Natural killer cell (primary cell): Measurements from ENCODE around the gene KRT36. TPM values are rescaled to one million over a fixed set of nuclear protein-coding genes. Genes with fewer than 3 reads are reported as not detected.

Experiments
- ATAC-seq, 3 donors: fragments of 150-1000 bp in 2 of 3; fragments of 200-7000 bp in 1 of 3; cut with Tn5 transposase; 1 replicate in 1 of 3; 2 replicates in 2 of 3; pipeline ENCODE4 v1.10.0; 2021; ENCODE audit warnings: mild to moderate bottlenecking in 2 of 3, moderate library complexity in 2 of 3
- DNase-seq, 2 donors: peaks; one replicate each; pipeline versions ENCODE4 v3.0.0 to v3.0.0-alpha.2; 2013 to 2021; ENCODE audit warnings: mixed read lengths in 1 of 2
- H3K27ac ChIP-seq: one replicate; pipeline ENCODE4 v1.5.1; 2013; ENCODE audit warnings: mild to moderate bottlenecking, low read length
- H3K27me3 ChIP-seq: one replicate; pipeline ENCODE4 v1.6.1; 2013; ENCODE audit warnings: low read length; ENCODE audit not compliant: control insufficient read depth, insufficient read depth
- H3K36me3 ChIP-seq: one replicate; pipeline ENCODE4 v1.6.1; 2013; ENCODE audit warnings: low read length; ENCODE audit not compliant: control insufficient read depth, insufficient read depth
- H3K4me1 ChIP-seq: one replicate; pipeline ENCODE4 v1.6.1; 2013; ENCODE audit warnings: low read length; ENCODE audit not compliant: control insufficient read depth, insufficient read depth
- H3K4me3 ChIP-seq: one replicate; pipeline ENCODE4 v1.5.1; 2013; ENCODE audit warnings: low read length
- H3K9me3 ChIP-seq: one replicate; pipeline ENCODE4 v1.6.1; 2013; ENCODE audit warnings: low read length; ENCODE audit not compliant: control insufficient read depth, insufficient read depth
- H3K27ac Mint-ChIP-seq, 2 donors: one replicate each; pipeline ENCODE4 v1.8.0; 2022; ENCODE audit warnings: mild to moderate bottlenecking in 2 of 2, mixed read lengths in 2 of 2, moderate library complexity in 1 of 2
- H3K27me3 Mint-ChIP-seq, 2 donors: one replicate each; pipeline ENCODE4 v1.8.0; 2022; ENCODE audit warnings: low read depth in 2 of 2, mixed read lengths in 2 of 2
- H3K36me3 Mint-ChIP-seq: one replicate; pipeline ENCODE4 v1.8.0; 2022; ENCODE audit warnings: mixed read lengths
- H3K4me1 Mint-ChIP-seq, 2 donors: one replicate each; pipeline ENCODE4 v1.8.0; 2022; ENCODE audit warnings: mixed read lengths in 2 of 2
- H3K4me3 Mint-ChIP-seq: one replicate; pipeline ENCODE4 v1.8.0; 2022; ENCODE audit warnings: mild to moderate bottlenecking, moderate library complexity, mixed read lengths
- H3K9me3 Mint-ChIP-seq, 2 donors: one replicate each; pipeline ENCODE4 v1.8.0; 2022; ENCODE audit warnings: mixed read lengths in 2 of 2
- CTCF ChIP-seq: fragments of 200-600 bp; IDR thresholded peaks from one replicate; pipeline ENCODE4 v1.8.0; 2022; ENCODE audit warnings: antibody characterized with exemption
- WGBS: methylation state at CpG from one replicate; pipeline ENCODE4 v1.1.7; 2013; ENCODE audit warnings: missing lambda C conversion rate; ENCODE audit not compliant: insufficient coverage; 5-methylcytosine and 5-hydroxymethylcytosine counted together
- intact Hi-C: fragments of 100-400 bp; cut with micrococcal nuclease; formaldehyde crosslinking; loops from one replicate; pipeline ENCODE4 v1.14.2; 2022
- total RNA-seq, 4 donors: library from RNA; stranded (reverse); fragments of 120-200 nt in 1 of 4; gene quantifications; one replicate each; pipeline versions ENCODE4 v1.2.3 to v1.2.4, GENCODE V29; 2013 to 2022

KRT36 gene
- total RNA-seq, 3 donors from 2014 or later (not counting 1 experiment from before 2014, with no cell fraction given): not detected

DNA sequence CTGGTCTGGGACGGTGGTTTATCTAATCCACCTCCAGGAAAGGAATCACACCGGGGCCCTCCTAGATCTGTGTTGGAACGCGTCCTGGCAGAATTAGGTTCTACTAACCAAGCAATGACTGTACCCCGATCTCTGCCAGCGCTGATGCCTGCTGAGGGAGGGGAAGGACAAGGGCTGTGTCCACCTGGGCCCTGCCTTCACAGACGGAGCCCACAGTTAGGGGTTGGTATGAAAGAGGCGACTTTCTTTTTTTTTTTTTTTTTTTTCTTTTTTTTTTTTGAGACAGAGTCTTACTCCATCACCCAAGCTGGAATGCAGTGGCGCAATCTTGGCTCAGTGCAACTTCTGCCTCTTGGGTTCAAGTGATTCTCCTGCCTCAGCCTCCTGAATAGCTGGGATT lies 48.3 kb upstream of the KRT36 start:
- no peaks in the 10 kb centered on the region for H3K36me3 Mint-ChIP-seq
- DNase-seq: no peak
- H3K4me3 Mint-ChIP-seq: no peak overlapping the region
- H3K27ac ChIP-seq: no peak overlapping the region
- intact Hi-C loops: no loop called here
- no peaks in the 10 kb centered on the region for H3K4me1 ChIP-seq
- H3K27ac Mint-ChIP-seq: no peak overlapping the region
- TF ChIP-seq CTCF: no peak
- 92% methylated on average over 7 of the region's 9 CpGs for WGBS
- H3K27me3 ChIP-seq: no peaks in the 10 kb centered on the region
- H3K27me3 Mint-ChIP-seq: peaks cover 22 to 35% of the 10 kb centered on the region in 2 donors
- H3K9me3 Mint-ChIP-seq: no peaks in the 10 kb centered on the region
- no peak overlapping the region for H3K4me3 ChIP-seq
- no peaks in the 10 kb centered on the region for H3K36me3 ChIP-seq
- H3K4me1 Mint-ChIP-seq: no peaks in the 10 kb centered on the region
- no peaks in the 10 kb centered on the region for H3K9me3 ChIP-seq
- ATAC-seq: no peak

GRCh38 chr17:41537614-41537954 lies 47.9 kb upstream of the KRT36 start:
- no peaks in the 10 kb centered on the region for H3K4me1 ChIP-seq
- TF ChIP-seq CTCF: no peak
- no peak overlapping the region for H3K4me3 ChIP-seq
- H3K36me3 ChIP-seq: no peaks in the 10 kb centered on the region
- DNase-seq: no peak
- H3K36me3 Mint-ChIP-seq: no peaks in the 10 kb centered on the region
- WGBS: 82% methylated on average over 7 of the region's 7 CpGs
- no peaks in the 10 kb centered on the region for H3K27me3 ChIP-seq
- no peaks in the 10 kb centered on the region for H3K9me3 ChIP-seq
- H3K27me3 Mint-ChIP-seq: peaks cover 26 to 37% of the 10 kb centered on the region in 2 donors
- H3K4me1 Mint-ChIP-seq: no peaks in the 10 kb centered on the region
- no peak overlapping the region for H3K27ac ChIP-seq
- ATAC-seq: no peak
- H3K4me3 Mint-ChIP-seq: no peak overlapping the region
- no peak overlapping the region for H3K27ac Mint-ChIP-seq
- intact Hi-C loops: no loop called here
- H3K9me3 Mint-ChIP-seq: no peaks in the 10 kb centered on the region

DNA sequence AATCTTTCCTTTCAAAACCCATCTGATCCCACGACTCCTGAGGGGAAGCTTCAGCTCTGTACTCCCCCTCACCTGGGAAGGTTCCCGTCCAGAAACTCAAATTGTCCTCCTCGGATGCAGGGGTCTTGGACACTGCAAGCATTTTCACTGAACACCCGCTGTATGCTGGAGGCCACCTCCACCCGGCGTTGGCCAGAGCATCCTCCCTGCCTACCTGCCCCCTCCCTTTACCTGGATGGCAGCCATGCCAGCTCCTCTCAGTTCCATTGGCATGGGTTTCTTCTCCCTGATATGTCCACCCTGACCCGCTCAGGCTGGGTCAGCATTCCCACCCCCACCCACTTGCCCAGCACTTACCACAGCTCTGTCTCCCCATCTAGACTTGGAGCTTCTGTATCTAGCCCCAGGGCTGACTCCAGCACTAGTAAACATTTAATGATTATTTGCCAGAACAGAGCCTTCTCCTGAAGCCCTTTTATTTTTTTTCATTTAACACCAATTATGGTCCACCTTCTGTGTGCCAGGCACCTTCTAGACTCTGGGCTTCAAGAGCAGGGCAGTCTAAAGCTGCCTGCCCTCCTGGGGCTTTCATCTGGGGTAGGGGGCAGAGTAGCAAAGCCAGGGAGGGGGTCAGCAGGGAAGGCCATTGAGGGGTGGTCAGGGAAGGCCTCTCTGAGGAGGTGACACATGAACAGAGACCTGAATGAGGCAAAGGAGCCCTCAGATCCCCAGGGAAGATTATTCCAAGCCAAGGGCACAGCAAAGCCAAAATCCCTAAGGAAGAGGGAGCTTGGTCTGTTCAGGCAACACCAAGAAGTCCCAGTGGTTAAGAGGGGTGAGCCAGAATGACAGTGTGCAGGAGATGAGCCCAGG lies 47.3 kb upstream of the KRT36 start:
- H3K27me3 ChIP-seq: no peaks in the 10 kb centered on the region
- no peak overlapping the region for H3K27ac ChIP-seq
- Mint-ChIP-seq H3K9me3 (no peaks in the 10 kb centered on the region), H3K27ac (no peak overlapping the region), H3K36me3 (no peaks in the 10 kb centered on the region), H3K27me3 (peaks cover 32 to 35% of the 10 kb centered on the region in 2 donors), H3K4me1 (no peaks in the 10 kb centered on the region), H3K4me3 (no peak overlapping the region)
- no peaks in the 10 kb centered on the region for H3K36me3 ChIP-seq
- no peak overlapping the region for H3K4me3 ChIP-seq
- no peaks in the 10 kb centered on the region for H3K9me3 ChIP-seq
- ATAC-seq (no peak), DNase-seq (no peak)
- no peaks in the 10 kb centered on the region for H3K4me1 ChIP-seq
- intact Hi-C loops: no loop called here
- WGBS: 87% methylated on average over 7 of the region's 7 CpGs
- TF ChIP-seq CTCF: no peak
